NCI-H2029 treated with DMSO at 0.1 percent for 48 hours (cell line): ENCODE results near the gene CDRT4.
"Not testable (repeated sequence)": the region's sequence is repeated elsewhere in the genome, so short reads cannot be mapped to it uniquely, and the experiment has no call there.

Experiments used
- DNase-seq: peaks from one replicate; lab custom pipeline; 2025; lab: John Stamatoyannopoulos, UW

CDRT4 gene

DNA sequence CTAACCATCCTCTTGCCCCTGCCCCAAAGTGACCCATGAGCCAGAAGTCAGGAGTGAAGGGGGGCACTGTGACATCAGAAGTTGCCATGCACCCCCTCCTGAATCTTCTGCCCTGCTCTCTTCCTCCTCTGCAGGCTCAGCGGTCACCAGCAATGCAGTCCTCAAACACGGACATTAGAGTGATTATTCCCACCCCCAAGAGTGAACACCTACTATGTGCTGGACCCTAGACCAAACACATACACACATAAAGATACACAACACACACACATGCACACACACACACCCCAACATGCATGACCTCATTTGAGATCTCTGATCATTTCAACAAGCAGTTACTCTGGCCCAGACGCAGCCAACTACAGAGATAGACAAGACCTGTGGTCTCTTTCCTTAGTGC lies at the start of gene CDRT4:
CDRT4 (minus strand) TSS at position 30 of the 400 bp plus-strand sequence. CDS start 27,383 bp downstream, outside the sequence.
- DNase-seq = no peak

DNA sequence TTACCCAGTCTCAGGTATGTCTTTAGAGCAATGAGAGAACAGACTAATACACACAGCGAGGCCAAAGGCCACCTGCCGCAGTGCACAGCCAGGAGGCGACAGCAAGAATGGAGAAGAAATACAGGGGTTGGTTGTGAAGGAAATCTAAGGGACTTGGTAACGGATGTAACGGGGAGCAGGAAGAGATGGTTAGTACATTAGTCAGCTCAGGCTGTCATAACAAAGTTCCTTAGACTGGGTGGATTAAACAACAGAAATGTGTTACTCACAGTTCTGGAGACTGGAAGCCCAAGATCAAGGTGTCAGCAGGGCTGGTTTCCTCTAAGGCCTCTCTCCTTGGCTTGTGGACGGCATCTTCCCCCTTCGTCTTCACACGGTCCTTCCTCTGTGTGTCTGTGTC lies 48.7 kb upstream of the CDRT4 start:
- no peak for DNase-seq

DNA sequence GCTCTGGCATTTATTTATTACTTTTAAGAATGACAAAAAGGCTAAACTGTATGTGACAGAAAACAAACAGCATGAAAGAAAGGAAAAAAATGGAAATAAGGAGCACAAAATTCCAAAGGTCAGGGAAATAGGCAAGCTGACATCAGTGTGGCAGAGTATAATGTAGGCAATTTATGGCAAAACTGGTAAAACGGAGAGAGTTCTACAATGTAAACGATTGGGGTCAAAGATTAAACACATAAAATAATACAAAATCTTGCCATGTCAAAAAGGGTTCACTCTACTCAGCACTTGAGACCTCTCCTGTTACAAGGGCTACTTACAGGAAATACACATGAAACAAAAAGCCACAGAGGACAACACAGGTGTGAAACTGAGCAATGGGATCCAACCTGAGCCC lies 47.0 kb upstream of the CDRT4 start:
- DNase-seq = no peak

DNA sequence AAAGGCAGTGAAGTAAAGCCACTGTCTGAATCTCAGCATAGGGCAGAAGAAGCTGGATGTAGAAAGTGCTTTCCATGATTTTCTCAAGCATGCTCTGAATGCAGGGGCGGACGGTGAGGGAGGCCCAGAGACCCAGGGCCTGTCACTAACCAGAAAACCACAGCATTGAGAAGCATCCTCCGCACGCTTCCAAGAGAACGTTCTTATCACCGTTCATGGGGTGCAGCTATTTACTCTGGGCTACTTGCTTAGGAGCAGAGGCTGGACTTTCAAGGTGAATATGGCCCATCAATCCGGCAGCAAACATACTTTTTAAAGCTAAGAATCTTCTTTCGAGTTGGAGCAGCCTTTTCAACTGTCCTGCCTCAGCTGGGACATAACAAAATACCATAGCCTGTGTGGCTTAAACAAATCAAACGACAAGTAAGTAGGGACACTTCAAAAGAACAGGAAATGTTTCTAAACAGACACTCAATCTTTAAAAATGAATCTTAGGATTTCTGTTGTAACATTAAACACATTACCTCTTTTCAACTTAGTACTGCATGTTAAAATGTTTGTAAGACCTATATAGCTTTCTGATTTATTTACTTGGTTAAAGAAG lies 46.5 kb upstream of the CDRT4 start:
- DNase-seq = no peak

DNA sequence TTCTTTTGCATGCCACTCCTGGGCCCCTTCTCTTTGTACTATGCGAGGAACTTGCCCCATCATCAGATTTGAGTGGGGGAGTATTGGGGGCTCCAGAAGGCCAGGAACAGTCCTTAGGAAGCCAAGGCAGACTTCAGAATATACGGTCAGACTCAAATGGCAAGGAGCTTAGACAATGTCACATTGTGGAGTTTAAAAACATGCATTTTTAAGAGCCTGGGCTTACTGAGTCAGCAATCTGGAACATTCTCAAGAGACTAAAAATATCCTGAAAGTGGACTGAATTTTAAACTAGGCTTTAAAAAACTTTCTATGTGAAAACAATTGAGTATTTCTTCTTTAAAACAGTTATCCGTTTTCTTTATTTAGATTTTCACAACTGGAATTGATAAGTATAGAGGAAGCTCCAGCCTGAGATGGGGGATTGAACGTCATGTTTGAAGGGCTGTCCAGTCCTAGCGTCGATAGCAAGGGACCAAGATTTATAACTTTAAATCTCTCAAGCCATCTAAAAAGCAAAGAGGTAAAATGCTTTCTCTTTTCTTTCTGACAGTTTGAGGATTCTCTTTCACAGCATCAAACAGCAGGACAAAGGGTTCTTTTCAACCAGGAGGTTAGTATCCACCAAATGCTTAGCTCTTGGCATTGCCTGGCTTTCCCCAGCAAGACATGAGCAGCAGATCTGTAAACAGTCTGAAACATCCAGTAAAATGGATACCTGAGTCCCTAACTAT lies 45.8 kb upstream of the CDRT4 start:
- no peak for DNase-seq

DNA sequence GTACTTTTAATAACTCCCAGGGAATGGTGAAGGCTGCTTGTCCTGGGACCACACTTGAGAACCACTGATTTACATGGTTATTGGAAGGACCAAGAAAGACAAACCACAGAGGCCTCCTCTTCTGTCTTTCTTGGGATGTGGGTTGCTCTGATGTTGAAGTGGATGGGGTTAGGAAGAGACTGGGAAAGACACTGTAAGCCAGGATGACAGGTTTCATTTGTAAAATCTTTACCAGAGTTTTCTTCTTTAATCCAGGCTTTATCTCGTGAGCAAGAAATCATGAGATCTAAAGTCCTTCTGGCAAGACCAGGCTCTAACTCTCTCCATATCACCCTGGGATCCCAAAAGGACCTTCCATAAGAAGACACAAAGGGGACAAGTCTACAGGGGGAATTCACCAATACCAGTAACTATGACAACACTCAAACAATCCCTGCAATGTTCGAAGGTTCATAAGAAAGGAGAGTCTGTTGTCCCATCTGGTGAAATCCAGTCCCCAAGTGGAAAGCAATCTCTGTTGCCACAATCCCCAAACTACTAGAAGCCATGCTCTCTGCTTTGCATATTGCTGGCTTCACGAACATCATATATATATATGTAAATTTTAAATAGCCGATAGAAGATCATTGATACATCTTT lies 44.8 kb upstream of the CDRT4 start:
- DNase-seq = no peak

DNA sequence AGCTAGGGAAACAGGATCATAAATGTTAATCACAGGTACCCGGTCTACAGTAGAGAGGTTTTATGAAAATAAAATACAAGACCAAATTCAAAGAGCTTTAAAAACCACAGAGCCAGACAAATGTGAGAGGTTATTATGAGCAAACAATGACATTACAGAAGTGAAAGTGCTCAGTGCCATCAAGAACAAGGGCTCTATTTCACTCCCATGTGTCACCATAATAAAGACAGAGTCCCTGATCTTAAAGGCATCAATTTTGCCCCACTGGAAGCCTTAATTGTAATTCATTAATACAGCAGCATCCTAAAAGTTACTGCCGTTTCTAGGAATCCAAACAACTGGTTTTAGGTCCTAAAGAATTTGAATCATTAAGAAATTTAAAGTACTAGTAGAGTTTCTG lies 43.7 kb upstream of the CDRT4 start:
- DNase-seq = no peak

DNA sequence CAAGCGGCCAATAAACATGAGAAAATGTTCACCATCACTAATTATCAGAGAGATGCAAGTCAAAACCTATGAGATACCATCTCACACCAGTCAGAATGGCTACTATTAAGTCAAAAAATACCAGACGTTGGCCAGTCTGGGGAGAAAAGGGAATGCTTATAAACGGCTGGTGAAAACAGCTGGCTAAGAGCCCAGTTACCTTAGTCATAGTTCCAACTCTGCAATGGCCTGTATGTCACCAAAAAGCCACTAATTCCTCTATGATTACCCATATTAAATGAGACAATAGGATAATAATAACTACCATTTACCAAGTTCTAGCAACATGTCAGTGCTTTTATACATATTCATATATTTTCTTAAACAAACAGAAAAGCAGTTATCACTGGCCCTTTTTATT lies 42.9 kb upstream of the CDRT4 start:
- no peak for DNase-seq

DNA sequence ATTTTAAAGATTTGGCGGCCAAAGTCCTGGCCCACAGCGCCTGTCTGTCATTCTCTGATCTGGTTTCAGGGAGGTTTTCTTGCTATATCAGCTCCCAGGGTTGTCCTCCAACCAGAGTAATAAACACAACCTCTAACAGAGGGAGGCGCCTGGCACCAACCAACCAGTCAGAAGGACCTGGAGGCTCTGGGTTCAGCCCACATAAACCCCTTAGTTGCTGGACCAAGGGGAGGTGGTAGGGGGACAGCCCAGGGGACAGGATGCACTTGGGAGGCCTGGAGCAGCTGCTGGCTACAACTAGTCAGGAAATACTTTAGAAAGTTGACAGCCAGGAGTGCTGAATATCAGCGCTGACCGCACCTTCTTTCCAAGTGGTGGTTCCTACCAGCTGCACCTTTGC lies 41.7 kb upstream of the CDRT4 start:
- DNase-seq = no peak

DNA sequence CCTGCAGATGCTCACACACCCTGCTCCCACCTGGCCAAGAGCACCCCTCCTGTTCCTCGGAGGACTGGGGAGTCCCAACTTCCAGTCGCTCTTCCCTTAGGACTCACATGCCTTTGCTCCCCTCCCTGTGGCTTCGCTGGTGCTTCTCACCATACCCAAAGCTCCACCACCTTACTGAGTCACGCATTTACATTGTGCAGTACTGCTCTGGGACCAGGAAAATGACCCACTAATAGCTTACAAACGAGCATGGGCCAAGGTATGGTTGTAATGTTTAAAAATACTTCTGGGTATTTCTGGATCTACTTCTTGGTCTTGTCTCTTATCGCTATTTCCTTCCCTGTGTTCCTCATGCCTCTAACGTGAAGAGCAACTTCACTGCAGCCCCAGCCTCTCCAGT lies 41.0 kb upstream of the CDRT4 start:
- no peak for DNase-seq

DNA sequence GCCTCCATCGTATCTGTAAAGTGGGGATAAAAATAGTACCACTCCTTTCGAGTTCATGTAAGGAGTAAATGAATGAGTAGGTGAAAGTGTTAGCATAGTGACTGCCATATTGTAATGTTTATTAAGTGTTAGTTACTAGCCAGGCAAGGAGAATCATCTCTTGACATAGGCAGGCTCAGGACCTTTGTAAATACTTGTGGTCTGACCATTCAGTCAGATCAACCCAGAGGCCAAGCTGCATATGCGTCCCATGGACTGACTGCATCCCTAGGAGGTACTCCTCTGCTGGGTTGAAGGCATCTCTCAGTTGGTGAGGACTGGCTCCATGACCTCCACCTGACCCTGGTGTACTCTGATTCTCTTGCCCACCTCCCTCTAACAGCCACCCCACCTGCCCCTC lies 40.5 kb upstream of the CDRT4 start:
- DNase-seq = no peak

DNA sequence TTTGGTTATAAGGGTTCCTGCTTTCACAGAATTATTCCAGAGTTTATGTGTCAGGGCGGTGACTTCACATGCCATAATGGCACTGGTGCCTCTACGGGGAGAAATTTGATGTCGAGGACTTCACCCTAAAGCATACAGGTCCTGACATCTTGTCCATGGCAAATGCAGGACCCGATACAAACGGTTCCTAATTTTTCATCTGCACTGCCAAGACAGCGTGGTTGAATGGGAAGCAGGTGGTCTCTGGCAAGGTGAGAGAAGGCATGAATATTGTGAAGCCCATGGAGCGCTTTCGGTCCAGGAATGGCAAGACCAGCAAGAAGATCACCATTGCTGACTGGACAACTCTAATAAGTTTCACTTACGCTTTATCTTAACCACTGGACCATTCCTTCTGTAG lies 39.6 kb upstream of the CDRT4 start:
- DNase-seq = no peak

DNA sequence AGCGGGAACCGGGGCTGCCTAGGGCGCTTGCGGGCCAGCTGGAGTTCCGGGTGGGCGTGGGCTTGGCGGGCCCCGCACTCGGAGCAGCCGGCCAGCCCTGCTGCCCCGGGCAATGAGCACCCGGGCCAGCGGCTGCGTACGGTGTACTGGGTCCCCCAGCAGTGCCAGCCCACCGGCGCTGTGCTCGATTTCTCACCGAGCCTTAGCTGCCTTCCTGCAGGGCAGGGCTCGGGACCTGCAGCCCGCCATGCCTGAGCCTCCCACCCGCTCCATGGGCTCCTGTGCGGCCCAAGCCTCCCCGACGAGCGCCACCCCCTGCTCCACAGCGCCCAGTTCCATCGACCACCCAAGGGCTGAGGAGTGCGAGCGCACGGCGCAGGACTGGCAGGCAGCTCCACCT lies 38.3 kb upstream of the CDRT4 start:
- not testable (repeated sequence) for DNase-seq

DNA sequence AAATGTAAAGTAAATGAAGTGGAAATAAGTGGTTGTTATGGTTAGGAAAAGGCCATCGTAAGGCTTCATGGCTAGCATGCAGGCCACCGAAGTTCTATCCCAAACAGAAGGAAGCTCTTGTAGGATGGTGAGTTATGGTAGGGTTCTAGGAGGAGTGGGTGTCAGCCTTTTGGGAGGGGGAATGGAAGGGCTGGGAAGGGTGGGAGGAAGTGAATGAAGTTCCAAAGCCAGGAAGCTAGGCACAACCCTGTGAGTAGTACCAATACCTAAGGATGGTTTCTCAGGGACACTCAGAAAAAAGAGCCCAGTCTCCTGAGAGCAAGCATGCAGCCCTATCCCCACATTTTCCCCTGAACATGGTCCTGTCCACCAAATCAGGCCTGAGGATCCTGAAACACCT lies 36.3 kb upstream of the CDRT4 start:
- DNase-seq = no peak

DNA sequence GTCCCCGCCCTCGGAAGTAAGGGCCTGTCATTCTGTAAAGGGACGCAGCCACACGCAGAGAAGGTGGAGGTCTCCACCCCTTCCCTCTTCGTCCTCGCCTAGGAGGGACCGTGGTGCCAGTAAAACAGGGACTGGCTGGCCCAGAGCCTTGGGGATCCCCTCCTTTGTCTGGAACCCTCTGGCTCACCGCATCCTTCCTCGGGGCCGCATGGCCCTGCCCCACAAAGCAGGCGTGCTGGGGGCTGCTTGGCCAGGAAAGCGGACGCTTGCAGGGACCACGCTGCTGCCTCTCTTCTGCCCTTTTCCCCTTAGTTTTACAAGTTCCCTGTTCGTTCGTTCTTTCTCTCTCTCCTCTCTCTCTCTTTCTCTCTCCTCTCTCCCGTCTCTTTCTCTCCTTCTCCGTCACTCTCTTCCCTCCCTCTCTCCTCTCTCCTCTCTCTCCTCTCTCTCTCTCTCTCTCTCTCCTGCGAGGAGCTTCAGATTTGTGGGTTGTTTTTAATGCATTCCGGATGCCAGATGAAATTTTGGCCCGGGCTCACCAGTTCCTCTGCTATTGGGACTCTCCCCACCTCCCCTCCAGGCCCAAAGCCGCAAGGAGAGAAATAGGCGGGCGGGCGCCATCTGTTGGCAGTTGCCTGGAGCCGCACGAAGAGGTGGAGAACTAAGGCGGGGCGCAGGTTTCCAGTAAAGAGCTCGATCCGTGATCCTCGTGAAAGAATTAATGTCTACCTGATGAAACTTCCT lies 35.1 kb upstream of the CDRT4 start:
- no peak for DNase-seq

DNA sequence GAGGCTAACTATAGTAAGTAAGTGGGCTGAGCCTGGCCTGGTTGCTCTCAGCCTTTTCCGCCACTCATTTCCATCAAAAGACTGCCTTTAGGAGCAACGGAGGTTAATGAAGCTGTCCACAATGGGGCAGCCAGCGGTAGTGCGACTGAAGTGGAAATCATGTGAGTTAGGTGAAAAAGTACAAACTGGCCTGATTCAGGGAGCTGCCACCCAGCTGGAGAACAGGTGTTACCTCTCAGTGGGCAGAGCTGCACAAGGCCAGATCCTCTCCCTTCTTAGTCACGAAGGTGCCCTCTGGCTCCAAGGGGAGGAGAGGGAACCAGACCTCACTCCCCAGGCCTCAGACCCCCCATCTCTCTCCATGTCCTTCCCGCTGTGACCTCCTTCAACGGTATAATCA lies 34.4 kb upstream of the CDRT4 start:
- DNase-seq = no peak

DNA sequence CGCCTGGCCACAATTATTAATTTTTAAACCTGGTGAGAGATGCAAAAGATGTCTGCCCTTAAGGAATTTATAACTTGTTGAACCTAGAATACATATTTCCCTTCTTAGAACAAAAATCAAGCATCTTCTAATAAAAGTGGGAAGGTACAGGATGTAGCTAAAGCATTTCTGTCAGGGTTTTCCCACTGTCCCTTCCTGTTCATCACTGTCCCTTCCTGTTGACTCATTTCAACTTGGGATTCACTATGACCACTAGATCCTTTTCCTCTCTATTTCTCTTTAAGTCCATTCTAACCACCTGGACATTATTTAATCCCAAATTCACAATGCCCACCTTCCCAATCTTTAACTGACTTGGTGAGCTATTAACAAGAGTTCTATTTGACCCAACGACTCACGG lies 33.9 kb upstream of the CDRT4 start:
- no peak for DNase-seq

DNA sequence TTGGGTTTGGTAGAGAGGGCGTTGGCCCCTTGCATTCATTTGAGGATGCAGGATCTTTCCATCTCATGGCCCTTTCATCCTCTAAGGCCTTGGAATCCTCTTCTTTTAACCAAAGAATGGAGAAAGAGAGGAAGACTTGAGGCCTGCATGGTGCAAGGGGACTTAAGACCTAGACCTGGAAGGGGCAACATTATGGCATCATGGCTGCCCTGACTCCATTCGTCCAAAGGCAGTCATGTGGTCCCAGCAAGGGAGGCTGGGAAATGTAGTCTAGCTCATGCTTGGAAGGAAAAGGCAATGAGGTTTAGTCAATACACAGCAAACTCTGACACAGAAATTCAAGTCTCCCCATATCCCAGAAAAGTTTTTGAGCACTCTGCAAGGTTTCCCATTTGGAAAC lies 30.7 kb upstream of the CDRT4 start:
- DNase-seq = no peak

DNA sequence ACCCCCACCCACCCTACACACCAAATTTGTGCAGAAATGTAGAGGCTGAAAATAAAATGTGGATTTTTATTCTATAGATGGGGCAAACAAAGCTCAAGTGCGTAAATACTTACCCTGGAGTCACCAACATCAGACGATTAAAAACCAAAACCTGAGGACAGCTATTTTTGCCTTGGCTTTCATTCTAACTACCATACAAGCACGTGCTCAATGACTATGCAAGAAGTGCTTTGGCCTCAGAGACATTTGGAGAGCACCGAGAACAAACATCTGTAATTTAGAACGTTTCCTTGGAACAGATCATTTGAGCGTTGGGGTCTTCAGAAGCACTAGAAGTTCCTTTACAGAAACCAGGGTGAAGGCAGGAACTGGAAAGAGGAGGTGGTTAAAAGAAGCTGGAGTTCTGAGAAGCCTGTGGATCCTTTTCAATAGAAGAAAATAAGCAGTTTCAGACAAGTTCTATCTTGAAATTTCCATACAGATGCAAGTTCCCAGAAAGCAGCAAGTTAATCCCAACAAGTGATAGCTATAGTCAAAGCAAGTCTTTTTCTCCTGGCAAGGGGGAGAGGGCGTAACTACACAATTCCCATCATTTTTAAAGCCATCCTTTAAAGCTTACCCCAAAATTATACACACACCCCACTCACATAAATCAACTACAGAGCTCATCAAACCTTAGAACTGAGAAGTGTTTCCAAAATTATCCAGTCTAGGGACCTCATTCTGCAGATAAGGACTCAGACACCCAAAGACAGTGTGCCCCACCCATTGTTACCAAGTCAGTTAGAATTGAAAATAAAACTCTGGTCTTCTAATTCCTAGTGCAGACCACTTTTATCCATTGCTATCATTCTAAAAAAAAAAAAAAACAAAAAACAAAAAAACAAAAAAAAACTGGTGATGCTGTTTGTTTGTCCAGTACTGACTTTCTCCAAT lies 29.6 kb upstream of the CDRT4 start:
- DNase-seq = no peak

DNA sequence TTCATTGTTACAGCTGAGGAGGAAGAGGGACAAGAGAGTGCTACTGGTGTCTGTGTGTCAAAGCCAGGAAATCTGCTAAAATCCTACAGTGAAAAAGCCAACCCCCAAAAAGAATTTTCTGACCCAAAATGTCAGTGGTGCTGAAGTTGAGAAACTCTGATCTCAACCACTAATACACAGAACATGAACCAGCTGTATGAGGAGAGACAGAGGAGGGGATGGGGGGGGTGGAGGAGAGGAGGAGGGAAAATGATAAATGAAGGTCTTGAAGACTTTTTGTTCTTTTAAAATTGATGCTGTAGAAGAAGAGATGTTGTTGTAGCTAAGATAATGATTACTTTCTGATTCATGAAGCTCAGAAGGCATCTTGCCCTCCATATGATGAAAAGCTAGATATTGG lies 27.4 kb upstream of the CDRT4 start:
- no peak for DNase-seq

DNA sequence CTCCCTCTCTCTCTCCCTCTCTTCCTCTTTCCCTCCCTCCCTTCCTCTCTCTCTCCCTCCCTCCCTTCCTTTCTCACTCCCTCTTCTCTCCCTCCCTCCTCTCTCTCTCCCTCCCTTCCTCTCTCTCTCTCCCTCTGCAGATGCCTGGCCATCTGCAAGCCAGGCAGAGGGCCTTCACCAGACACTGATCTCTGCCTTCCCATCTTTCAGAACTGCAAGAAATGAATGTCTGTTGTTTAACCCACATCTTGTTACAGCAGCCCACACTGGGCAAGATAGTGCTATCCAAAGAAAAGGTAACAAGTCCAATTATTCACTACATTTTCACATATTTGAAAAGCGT lies 26.2 kb upstream of the CDRT4 start:
- no peak for DNase-seq
